Epidermal melanocyte (primary cell): ENCODE measurements around the gene KIF16B.
A peak's percentile ranks its signal among the peaks of the same experiment; 100 is the strongest.
"Not testable (repeated sequence)": the region's sequence is repeated elsewhere in the genome, so short reads cannot be mapped to it uniquely, and the experiment has no call there.

Experiments used
- DNase-seq: peaks from one replicate; pipeline ENCODE4 v3.0.0; 2011; ENCODE audit warnings: low spot score; ENCODE audit not compliant: insufficient read length

KIF16B gene, protein sequence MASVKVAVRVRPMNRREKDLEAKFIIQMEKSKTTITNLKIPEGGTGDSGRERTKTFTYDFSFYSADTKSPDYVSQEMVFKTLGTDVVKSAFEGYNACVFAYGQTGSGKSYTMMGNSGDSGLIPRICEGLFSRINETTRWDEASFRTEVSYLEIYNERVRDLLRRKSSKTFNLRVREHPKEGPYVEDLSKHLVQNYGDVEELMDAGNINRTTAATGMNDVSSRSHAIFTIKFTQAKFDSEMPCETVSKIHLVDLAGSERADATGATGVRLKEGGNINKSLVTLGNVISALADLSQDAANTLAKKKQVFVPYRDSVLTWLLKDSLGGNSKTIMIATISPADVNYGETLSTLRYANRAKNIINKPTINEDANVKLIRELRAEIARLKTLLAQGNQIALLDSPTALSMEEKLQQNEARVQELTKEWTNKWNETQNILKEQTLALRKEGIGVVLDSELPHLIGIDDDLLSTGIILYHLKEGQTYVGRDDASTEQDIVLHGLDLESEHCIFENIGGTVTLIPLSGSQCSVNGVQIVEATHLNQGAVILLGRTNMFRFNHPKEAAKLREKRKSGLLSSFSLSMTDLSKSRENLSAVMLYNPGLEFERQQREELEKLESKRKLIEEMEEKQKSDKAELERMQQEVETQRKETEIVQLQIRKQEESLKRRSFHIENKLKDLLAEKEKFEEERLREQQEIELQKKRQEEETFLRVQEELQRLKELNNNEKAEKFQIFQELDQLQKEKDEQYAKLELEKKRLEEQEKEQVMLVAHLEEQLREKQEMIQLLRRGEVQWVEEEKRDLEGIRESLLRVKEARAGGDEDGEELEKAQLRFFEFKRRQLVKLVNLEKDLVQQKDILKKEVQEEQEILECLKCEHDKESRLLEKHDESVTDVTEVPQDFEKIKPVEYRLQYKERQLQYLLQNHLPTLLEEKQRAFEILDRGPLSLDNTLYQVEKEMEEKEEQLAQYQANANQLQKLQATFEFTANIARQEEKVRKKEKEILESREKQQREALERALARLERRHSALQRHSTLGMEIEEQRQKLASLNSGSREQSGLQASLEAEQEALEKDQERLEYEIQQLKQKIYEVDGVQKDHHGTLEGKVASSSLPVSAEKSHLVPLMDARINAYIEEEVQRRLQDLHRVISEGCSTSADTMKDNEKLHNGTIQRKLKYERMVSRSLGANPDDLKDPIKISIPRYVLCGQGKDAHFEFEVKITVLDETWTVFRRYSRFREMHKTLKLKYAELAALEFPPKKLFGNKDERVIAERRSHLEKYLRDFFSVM (N-terminal part only)

DNA sequence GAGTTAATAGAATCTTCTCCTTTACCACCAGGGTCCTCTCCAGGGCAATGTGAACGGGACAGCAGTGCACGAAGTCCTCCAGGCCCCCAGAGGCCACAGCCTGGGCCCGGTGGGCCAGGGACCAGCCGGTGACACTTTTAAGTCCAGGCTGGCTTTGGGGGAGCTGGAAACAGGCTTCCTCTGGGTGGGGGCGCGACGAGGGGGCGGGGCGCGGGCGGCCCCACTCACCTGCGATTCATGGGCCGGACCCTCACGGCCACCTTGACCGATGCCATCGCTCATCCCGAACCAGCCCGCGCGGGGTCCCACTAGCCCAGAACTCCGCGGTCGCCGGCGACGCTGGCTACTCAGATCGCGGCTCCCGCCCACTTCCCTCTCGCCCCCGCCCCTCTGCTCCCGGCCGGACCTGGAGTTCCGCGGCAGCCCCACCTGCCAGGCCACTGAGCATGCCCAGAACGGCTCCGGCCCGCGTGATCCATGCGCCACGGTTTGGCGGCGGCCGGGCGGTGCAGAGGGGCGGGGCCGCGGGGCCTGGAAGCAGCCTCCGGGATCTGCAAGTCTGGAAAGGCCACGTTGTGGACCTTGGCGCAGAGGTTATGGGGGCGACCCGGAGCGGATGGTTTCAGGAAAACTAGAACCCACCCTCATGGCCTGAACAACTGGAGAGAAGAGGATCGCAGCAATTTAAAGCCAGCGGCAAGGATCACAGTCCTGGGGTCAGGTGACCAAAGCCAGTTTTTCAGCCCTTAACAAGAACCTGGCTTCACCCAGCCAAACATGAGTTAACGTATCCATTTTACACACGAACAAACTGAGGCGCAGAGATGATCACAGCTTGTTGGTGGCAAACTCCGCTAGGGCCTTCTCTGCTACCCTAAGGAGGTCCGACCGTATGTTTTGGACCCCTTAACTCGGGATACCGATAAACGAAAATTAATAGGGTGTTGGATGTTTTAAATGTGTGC, at the start of gene KIF16B:
Gene KIF16B, minus strand, starts transcription at position 448 of the 965 bp plus-strand sequence. Its CDS starts 173 bp downstream, at position 275.
- peak; percentile 74 for DNase-seq

DNA sequence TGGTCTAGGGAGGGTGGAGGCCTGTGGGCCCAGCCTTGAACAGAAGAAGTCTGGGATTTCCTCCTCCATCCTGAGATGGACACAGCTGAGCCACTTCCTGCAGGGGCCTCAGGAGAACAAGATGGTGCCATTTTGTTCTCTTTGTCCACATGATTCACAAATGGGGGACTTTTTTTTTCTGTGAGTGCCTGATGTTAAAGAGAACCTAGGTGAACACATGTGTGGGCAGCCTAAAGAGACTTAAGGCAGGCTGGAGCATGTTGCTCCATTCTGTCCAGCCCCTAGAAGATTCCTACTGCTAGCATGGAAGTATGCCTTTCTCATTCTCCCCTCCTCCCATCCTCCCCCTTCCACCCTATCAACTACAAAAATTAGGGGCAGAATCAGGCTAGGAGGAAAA, 49.3 kb upstream of the KIF16B start:
- DNase-seq, result no peak

DNA sequence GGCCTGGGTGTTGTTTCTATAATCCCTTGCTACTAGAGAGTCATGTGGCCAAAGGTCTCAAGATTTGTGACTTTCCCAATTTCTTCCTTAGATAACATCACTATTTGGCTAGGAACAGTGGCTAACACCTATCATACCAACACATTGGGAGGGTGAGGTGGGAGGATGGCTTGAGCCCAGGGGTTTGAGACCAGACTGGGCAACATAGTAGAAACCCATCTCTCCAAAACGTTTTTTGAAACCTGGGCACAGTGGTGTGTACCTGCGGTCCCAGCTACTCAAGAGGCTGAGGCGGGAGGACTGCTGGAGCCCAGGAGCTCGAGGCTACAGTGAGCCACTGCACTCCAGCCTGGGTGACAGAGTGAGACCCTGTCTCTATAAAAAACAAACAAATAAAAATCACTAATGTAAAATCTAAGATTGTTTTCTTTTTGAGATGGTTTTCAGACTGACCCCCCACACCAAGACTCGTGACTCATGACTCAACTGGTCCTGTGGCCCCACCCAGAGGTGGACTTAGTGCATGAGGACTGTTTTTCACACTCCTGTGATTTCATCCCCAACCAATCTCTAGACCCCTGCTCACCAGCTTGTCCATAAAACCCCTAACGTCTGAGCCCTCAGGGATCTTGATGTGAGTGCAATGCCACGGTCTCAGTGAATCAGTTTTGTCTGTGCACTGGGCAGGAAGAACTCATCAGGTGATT, 48.3 kb upstream of the KIF16B start:
- DNase-seq, result no peak

DNA sequence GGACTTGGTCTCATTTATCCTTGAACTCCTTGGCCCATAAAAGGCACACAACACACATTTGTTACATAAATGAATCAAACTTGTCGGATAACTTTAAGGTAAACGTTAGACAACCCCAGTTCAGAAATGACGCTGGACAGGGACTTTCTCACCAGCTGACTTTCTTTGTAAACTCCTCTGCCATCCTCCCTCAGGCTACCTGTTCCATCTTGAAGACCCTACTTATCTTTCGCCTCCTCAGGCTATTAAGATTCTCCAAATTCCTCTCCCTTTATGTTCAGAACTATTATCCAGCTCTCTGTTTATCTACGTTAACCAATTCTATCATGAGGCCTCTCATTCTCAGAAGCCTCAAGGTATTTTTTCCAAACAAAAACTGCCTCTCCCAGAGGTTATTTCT, 47.7 kb upstream of the KIF16B start:
- DNase-seq, result no peak

DNA sequence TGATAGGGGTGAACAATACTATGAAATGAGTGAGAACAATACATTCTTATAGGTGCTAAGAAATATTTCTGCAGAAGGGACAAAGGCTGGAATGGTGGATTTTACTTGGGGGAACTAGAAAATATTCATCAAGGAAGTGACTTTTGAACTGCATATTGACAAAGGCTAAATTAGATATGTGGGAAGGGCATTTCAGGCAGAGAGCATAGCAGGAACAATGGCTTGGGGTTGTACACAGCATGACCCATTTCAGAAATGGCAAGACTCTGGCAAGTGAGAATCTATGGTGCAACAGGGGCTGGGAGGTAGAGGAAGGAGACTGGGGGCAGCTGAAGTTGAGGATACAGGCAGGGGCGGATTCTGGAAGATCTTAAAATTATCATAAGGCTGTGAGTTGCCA, 46.7 kb upstream of the KIF16B start:
- DNase-seq, result no peak

DNA sequence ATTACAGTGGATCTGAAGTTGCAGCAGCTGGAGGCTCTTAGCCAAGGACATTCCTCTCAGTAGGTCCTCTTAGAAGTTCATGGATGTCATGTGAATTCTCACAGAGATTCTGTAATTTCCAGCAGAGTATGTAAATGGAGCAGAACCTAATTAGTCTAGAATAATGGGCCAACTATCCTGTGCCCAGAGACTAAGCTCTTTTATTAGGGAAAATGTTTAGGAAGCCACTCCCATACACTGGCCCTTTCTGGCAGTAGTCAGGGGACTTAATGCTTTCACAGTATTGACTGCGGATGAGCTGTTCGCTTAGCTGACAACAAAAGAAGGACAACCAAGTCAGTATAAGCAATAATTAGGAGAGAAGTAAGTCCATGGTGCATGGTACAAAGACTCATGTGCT, 43.8 kb upstream of the KIF16B start:
- DNase-seq, result no peak

DNA sequence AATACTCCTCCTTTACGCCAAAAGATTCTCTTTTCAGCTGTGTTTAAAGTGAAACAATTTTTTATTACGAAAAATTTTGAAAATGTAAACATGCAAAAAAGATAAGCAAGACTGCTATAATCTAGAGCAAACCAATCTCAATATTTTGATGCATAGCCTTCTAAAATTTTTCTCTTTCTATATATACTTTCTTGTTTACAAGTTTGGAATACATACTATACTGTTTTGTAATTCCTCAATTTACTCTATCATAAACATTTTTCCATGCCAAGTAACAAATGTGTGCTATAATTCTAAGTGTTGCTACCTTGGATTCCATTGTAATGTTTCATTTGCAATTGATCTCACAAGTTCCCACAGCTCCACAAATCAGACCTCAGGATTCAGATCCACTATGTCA, 43.1 kb upstream of the KIF16B start:
- DNase-seq, result no peak

DNA sequence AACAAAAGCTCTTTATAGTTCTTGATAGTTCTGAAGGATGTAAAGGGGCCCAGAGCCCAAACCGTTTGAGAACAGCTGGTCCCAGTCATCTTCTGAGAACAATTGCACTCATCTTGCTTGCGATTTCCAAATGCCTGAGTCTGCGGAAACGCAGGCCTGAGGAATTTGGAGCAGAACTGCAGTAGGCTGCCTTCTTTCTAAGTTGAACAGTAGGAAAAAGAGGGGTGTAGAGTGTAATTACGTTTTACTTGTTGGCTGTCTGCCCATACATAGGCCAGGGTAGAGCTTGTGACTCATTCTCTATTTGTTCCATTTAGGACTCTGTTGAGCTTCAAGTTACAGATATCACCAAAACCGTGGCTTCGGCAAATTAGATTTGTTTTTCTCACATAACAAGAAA, 42.0 kb upstream of the KIF16B start:
- peak; percentile 41 for DNase-seq

DNA sequence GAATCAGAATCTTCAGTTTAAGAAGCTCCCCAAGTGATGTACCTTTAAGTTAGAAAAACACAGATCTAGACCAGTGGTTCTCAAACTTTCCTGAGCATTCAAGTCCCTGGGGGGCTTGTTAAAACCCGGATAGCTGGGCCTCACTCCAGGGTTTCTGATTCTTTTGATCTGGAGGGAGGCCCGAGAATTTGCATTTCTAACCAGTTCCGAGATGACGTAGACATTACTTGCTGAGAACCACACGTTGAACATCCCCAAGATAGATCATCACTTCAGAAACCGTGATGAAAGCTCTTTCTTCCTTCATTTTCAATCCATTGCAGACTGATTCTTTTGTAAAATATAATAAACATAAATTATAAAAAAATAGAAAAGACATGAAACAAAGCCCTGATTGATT, 40.7 kb upstream of the KIF16B start:
- no peak for DNase-seq

DNA sequence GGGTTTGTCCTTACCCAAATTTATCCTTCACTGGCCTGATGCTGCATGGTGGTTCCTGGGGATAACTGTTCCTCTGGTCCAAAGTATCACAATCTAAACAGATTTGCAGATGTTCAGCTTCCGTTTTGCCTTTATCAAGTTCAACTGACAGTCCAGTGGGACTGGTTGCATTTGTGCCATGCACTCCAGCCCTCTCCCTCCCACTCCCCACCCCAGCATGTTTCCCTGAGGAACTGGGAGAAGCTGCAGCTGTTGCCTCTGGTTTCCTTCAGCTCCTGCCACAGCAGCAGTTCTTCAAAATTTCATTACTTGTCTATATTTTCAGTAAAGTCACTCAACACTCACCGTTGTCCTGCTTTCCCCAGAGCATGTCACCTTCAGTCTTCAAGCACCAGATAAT, 39.5 kb upstream of the KIF16B start:
- DNase-seq, result no peak

DNA sequence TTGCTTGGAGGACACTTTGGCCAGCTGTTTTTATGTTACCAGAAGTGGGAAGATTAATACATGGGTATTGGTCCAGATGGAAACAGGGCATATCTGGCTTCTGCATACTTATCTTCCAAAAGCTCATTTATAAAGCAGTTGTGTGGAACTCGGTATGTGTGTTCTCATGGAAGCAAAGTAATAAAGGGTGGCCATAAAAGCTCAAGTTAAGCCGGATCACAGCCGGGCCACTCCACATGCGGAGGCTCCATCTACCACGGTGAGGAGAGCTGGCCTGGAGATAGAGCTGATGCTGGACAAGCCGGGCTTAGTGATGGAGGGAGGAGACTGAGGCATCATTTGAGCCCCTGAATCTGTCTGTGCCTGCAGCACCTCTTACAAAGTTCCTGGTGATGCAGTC, 38.6 kb upstream of the KIF16B start:
- no peak for DNase-seq

DNA sequence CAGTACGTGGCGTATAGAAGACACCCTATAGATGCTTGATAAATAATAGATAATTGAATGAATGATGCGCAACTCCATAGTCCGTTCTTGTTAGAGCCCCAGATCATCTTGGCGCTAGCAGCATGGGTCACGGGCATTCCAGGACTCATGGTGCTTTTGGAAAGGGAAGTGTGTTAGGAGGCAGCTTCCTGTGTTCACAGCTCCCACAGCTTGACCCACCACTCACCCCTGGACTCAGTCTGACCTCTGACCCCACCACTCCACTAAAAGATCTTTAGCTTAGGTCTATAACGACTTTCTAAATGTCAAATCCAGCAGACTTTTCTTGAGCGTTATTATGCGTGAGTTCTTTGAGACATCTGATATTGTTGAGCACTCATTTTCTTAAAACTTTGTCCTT, 35.8 kb upstream of the KIF16B start:
- no peak for DNase-seq

DNA sequence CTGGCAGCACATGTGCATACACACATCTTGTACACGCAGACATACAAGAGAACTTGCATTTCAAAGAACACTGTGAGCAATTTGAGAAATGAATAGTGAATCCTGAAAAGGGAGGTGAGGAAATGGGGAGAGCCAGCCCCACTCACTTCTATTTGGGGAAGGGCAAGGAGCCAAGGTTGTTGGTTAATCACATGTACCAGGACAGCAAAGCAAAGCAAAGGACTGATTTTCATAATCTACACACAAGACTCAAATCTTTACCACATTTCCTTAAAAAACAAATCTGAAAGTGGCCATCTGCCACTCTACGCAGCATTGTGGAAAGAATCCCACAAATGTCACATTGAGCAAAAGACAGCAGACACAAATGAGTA, 35.0 kb upstream of the KIF16B start:
- no peak for DNase-seq

DNA sequence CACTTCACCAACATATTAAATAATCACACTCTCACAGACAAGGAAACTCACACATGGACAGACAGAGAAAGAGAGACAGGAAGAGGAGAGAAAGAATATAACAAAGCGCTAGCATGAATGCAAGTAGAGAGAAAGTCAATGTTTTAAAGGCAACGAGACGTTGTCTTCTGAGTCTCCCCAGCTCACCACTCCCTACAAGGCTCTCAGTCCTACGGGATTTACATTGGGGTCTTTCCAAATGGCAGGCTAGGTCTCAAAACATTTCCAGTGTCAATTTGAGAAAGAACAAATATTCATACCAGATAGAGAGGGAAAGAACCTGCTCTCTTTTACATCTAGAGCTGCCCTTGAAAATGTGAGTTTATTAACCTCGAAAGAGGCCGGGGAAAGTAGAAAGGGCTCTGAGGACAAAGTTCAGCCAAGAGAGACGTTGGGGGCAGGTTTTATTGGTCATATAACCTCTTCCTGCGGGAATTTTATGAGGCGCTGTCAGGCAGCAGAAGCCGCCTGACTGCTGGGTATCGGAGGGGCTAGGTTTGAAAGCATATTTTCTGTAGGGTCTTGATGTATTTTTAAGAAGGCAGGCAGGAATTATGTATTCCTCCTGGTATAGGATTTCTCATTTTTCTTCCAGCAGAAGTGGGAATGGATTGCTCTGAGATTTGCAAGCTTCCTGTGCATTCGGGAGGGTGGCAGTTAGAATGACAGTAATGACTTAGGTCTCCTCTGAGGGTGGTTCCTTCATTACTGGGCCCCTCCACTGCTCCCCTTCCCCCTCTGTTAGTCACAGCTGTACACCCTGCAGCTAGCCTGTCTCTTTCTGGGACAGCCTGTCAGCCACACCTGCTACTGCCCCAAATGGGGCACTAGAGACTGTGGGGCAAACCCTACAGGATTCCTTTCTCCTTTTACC, 34.4 kb upstream of the KIF16B start:
- no peak for DNase-seq

DNA sequence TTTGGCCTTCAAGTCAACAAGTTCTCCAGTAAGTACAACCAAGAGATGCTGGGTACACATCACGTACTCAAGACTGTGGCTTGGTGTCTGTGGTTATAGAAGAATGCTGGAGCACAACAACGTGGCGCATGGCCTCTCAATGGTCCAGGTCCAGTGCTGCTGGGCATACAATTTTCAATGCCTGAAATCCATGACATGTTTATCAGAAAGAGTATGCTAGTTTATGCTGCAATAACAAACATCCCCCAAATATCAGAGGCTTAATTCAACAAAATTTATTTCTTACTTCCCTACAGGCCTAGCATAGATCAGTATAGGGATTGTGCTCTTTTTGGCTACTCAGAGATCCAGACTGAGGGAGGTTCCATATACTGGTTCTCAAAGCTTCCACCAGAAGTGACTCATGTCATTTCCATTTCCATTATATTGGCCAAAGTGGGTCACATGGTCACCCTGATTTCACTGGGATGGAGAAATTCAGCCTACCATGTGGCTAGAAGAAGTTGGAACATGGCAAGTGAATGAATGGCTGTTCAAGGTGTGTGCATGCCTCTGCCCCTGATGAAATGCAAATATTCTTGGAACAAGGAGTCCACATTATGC, 33.3 kb upstream of the KIF16B start:
- no peak for DNase-seq

DNA sequence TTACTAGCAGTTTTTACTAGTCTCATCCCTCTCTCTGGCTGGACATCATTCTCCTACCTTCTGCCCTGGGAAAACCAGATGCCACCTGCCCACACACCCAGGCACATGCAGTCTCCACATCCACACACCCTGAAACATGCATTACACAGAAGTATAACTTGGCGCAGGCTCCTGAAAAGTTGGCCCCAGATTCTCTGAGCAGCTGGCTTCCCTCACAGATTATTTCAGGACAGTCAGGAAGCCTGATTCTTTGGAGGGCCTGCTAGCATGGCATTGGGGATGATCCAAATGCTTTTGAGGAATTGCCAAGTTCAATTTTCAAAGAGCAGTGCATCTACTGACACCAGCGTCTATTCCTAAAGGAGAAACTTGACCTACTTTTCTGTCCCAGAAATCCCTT, 27.8 kb upstream of the KIF16B start:
- DNase-seq, result no peak

DNA sequence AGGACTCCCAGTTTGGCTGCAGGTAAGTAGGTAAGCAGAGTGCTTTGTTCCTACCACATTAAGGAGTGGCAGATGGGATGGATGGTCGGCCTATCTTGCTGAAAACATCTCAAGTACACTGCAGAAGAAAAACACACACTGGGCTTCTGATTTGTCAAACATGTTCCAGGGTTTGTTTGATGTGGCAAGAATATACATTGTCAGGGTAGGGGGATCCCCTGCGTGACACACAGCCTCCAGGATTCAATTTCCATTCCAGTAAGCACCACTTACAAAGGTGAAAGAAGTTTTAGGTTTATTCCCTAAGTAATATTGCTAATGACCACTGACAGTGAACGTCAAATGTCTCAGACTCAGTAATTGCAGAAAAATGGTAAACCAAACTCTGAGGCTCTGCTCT, 26.0 kb upstream of the KIF16B start:
- no peak for DNase-seq

DNA sequence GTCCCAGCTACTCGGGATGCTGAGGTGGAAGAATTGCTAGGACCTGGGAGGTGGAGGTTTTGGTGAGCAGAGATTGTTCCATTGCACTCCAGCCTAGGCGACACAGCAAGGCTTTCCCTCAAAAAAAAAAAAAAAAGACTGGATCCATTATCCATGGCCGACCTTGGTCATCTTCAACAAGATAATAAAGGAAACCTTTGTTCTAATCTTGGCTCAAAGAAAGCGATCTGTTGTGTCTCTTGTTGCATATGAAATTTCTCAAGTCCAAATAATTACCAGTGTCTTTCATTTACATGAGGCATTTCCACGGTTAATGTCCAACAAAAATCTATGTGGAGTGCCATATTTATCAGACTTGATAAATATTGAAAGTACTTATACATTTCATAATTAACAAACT, 23.7 kb upstream of the KIF16B start:
- DNase-seq, result no peak

DNA sequence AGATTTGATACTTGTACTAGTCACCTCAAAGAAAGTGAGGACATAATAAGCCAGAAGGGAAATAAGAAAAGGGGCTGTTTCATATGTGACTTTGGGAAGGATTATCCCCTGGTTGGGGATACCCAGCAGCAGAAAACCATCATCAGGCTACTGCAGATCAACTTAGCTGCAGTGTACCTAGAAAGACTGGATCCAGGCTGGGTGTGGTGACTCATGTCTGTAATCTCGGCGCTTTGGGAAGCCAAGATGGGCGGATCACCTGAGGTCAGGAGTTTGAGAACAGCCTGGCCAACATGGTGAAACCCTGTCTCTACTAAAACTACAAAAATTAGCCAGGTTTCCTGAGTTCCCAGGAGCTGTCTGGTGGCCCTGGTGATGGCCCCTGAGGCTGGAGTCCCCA, 23.2 kb upstream of the KIF16B start:
- DNase-seq, result not testable (repeated sequence)
